Osteocyte (in vitro differentiated cells): Measurements from ENCODE around the gene MTA1. TPM values are rescaled to one million over a fixed set of nuclear protein-coding genes. Genes with fewer than 3 reads are reported as not detected.

Experiments
- DNase-seq: peaks from one replicate; pipeline ENCODE4 v3.0.0; 2021; ENCODE audit warnings: mixed read lengths; ENCODE audit not compliant: unreplicated experiment; ENCODE audit errors: extremely low spot score
- H3K27ac Mint-ChIP-seq: one replicate; pipeline ENCODE4 v1.8.0; 2021; ENCODE audit warnings: mild to moderate bottlenecking, mixed read lengths; ENCODE audit not compliant: unreplicated experiment
- H3K27me3 Mint-ChIP-seq: one replicate; pipeline ENCODE4 v1.8.0; 2021; ENCODE audit warnings: mixed read lengths; ENCODE audit not compliant: unreplicated experiment
- H3K36me3 Mint-ChIP-seq: one replicate; pipeline ENCODE4 v1.8.0; 2021; ENCODE audit warnings: mixed read lengths; ENCODE audit not compliant: unreplicated experiment
- H3K4me1 Mint-ChIP-seq: one replicate; pipeline ENCODE4 v1.8.0; 2021; ENCODE audit warnings: mixed read lengths; ENCODE audit not compliant: unreplicated experiment
- H3K4me3 Mint-ChIP-seq: one replicate; pipeline ENCODE4 v1.8.0; 2021; ENCODE audit warnings: mild to moderate bottlenecking, moderate library complexity, mixed read lengths; ENCODE audit not compliant: unreplicated experiment
- H3K9me3 Mint-ChIP-seq: one replicate; pipeline ENCODE4 v1.8.0; 2021; ENCODE audit warnings: mixed read lengths; ENCODE audit not compliant: unreplicated experiment
- CTCF ChIP-seq: fragments of 200-600 bp; sonication (generic); IDR thresholded peaks from 2 replicates; pipeline ENCODE4 v1.5.0; 2021; ENCODE audit warnings: antibody characterized with exemption, mild to moderate bottlenecking, moderate library complexity
- total RNA-seq: library from RNA; stranded (reverse); gene quantifications from 2 replicates; pipeline ENCODE4 v1.2.1, GENCODE V29; 2021

The MTA1 gene
- total RNA-seq, 1 donor from 2014 or later, result 132 TPM

- Mint-ChIP-seq H3K4me3 (peak overlapping the region; percentile 80), H3K4me1 (peaks cover 9% of the 10 kb centered on the region), H3K27me3 (no peaks in the 10 kb centered on the region), H3K9me3 (peaks cover 9% of the 10 kb centered on the region), H3K27ac (peak overlapping the region; percentile 84), H3K36me3 (peaks cover 17% of the 10 kb centered on the region)
- no peak for TF ChIP-seq CTCF
- DNase-seq, result no peak
Observed at GRCh38 chr14:105398726-105399465, 20.7 kb upstream of the MTA1 start.

- Mint-ChIP-seq H3K9me3 (peaks cover 13% of the 10 kb centered on the region), H3K27me3 (no peaks in the 10 kb centered on the region)
- no peak for TF ChIP-seq CTCF
Observed at GRCh38 chr14:105399466-105399775, 20.2 kb upstream of the MTA1 start.

GRCh38 chr14:105400016-105400415 is 19.6 kb upstream of the MTA1 start:
- no peak for DNase-seq
- H3K27ac Mint-ChIP-seq, result no peak overlapping the region
- H3K27me3 Mint-ChIP-seq, result no peaks in the 10 kb centered on the region
- peak overlapping the region; percentile 80 for H3K4me3 Mint-ChIP-seq
- no peak for TF ChIP-seq CTCF
- peaks cover 14% of the 10 kb centered on the region for H3K36me3 Mint-ChIP-seq
- peaks cover 9% of the 10 kb centered on the region for H3K4me1 Mint-ChIP-seq
- H3K9me3 Mint-ChIP-seq, result peaks cover 19% of the 10 kb centered on the region

More at GRCh38 chr14:105399466-105399775, 20.2 kb upstream of the MTA1 start:
- Mint-ChIP-seq H3K27ac (no peak overlapping the region), H3K4me3 (peak overlapping the region; percentile 80), H3K36me3 (peaks cover 17% of the 10 kb centered on the region), H3K4me1 (peaks cover 9% of the 10 kb centered on the region)
- no peak for DNase-seq

GRCh38 chr14:105401699-105402098 is 17.9 kb upstream of the MTA1 start:
- TF ChIP-seq CTCF, result no peak
- H3K27ac Mint-ChIP-seq, result no peak overlapping the region
- H3K27me3 Mint-ChIP-seq, result no peaks in the 10 kb centered on the region
- H3K9me3 Mint-ChIP-seq, result peaks cover 22% of the 10 kb centered on the region
- H3K4me1 Mint-ChIP-seq, result peaks cover 9% of the 10 kb centered on the region
- no peak overlapping the region for H3K4me3 Mint-ChIP-seq
- DNase-seq, result no peak
- H3K36me3 Mint-ChIP-seq, result peaks cover 14% of the 10 kb centered on the region

- Mint-ChIP-seq H3K4me3 (no peak overlapping the region), H3K36me3 (no peaks in the 10 kb centered on the region), H3K9me3 (peaks cover 14% of the 10 kb centered on the region), H3K27me3 (peaks cover 6% of the 10 kb centered on the region), H3K27ac (no peak overlapping the region), H3K4me1 (peaks cover 12% of the 10 kb centered on the region)
- no peak for TF ChIP-seq CTCF
- DNase-seq, result no peak
Observed at GRCh38 chr14:105408592-105408991, 11.0 kb upstream of the MTA1 start.
